ENCODE results near the gene RBM38. TPM values are rescaled to one million over a fixed set of nuclear protein-coding genes. Genes with fewer than 3 reads are reported as not detected.
A peak's percentile ranks its signal among the peaks of the same experiment; 100 is the strongest.

RBM38 gene
- total and polyA plus RNA-seq, 9 of the 15 experiments (the other 6 are each of a cell fraction or from before 2014, with no cell fraction given), result 0.28 to 82.4 (median 33.2) TPM

GRCh38 chr20:57412347-57413029 lies 21.3 kb downstream of the RBM38 start (continued):
- TF ChIP-seq CHD4 (IDR thresholded peaks at IDR 0.05; ENCODE audit: insufficient read depth, insufficient replicate concordance, low read depth, low read length, poor library complexity, severe bottlenecking), result no peak
- TF ChIP-seq KLF10 (CRISPR knock-in tag; IDR thresholded peaks at IDR 0.05), result no peak
- no peak for TF ChIP-seq EZH2 (IDR thresholded peaks at IDR 0.05; ENCODE audit: borderline replicate concordance, low read depth, low read length)
- TF ChIP-seq ILK (tag; IDR thresholded peaks at IDR 0.05; ENCODE audit: borderline replicate concordance, low read depth), result no peak
- no peak for TF ChIP-seq TCF7L2 (IDR thresholded peaks at IDR 0.05; ENCODE audit: low read depth, low read length)
- no peak for TF ChIP-seq SMC3 (conservative IDR thresholded peaks at IDR 0.05; ENCODE audit: insufficient read depth, low read depth, low read length)
- TF ChIP-seq TAF7 (tag; IDR thresholded peaks at IDR 0.05), result no peak
- no peak for TF ChIP-seq HDAC6 (IDR thresholded peaks at IDR 0.05; ENCODE audit: low read depth, low read length)
- TF ChIP-seq ARHGAP35 (IDR thresholded peaks at IDR 0.05; ENCODE audit: partially characterized antibody), result no peak
- TF ChIP-seq ZNF121 (CRISPR knock-in tag; conservative IDR thresholded peaks at IDR 0.05), result no peak
- TF ChIP-seq ZNF384 (IDR thresholded peaks at IDR 0.05; ENCODE audit: low read depth, low read length), result no peak
- TF ChIP-seq GTF2E2 (tag; IDR thresholded peaks at IDR 0.05), result no peak
- TF ChIP-seq RAD21 (CRISPR knock-in tag; conservative IDR thresholded peaks at IDR 0.05 in 1 of 2, IDR thresholded peaks at IDR 0.05 in 1 of 2), result 0 out of 4 replicates have a peak, but pooled peaks of 1 of the 2 experiments have one; percentile 19
- no peak for TF ChIP-seq CHCHD3 (CRISPR knock-in tag; IDR thresholded peaks at IDR 0.05)
- no peak for TF ChIP-seq SMAD1 (IDR thresholded peaks at IDR 0.05; ENCODE audit: low read depth, low read length, partially characterized antibody)
- no peak for TF ChIP-seq PHF8 (IDR thresholded peaks at IDR 0.05; ENCODE audit: borderline replicate concordance, low read length)
- TF ChIP-seq BRF2 (IDR thresholded peaks at IDR 0.05; ENCODE audit: borderline replicate concordance, insufficient read depth, insufficient read length), result no peak
- TF ChIP-seq TFAP4 (CRISPR knock-in tag; IDR thresholded peaks at IDR 0.05; ENCODE audit: borderline replicate concordance), result peak; percentile 82
- no peak for TF ChIP-seq ZNF232 (CRISPR knock-in tag; IDR thresholded peaks at IDR 0.05)
- no peak for TF ChIP-seq CREB3L1 (IDR thresholded peaks at IDR 0.05; ENCODE audit: borderline replicate concordance, low read depth)
- TF ChIP-seq ZNF696 (CRISPR knock-in tag; conservative IDR thresholded peaks at IDR 0.05), result no peak
- TF ChIP-seq DNMT1 (IDR thresholded peaks at IDR 0.05), result no peak
- no peak for TF ChIP-seq THAP7 (CRISPR knock-in tag; IDR thresholded peaks at IDR 0.05)
- TF ChIP-seq NONO (IDR thresholded peaks at IDR 0.05; ENCODE audit: low read depth in 2 of 2, low read length in 1 of 2), result no peak
- TF ChIP-seq STAT5A (IDR thresholded peaks at IDR 0.05; ENCODE audit: borderline replicate concordance, low read length), result no peak
